CD4-positive, CD25-positive, alpha-beta regulatory T cell (primary cell): ENCODE measurements around the gene RERE. TPM values are rescaled to one million over a fixed set of nuclear protein-coding genes. Genes with fewer than 3 reads are reported as not detected.

Experiments used
- ATAC-seq, 2 donors: fragments of 150-1000 bp; cut with Tn5 transposase; one replicate each; pipeline ENCODE4 v1.10.0; 2021; ENCODE audit warnings: low read depth in 2 of 2, moderate number of reproducible peaks in 2 of 2, moderate library complexity in 1 of 2
- DNase-seq, 3 donors: peaks; one replicate each; pipeline versions ENCODE4 v3.0.0 to v3.0.0-alpha.2; 2012 to 2022; ENCODE audit warnings: mixed read lengths in 1 of 3
- H3K27ac ChIP-seq: one replicate; pipeline ENCODE4 v1.7.0; 2013; ENCODE audit warnings: mild to moderate bottlenecking, low read length; ENCODE audit not compliant: insufficient read depth, poor library complexity, severe bottlenecking
- H3K27me3 ChIP-seq: one replicate; pipeline ENCODE4 v1.7.0; 2013; ENCODE audit warnings: low read length; ENCODE audit not compliant: control insufficient read depth, insufficient read depth
- H3K36me3 ChIP-seq: one replicate; pipeline ENCODE4 v1.7.0; 2013; ENCODE audit warnings: mild to moderate bottlenecking, low read length, moderate library complexity; ENCODE audit not compliant: control insufficient read depth, insufficient read depth
- H3K4me1 ChIP-seq: 2 replicates; pipeline ENCODE4 v1.7.0; 2013; ENCODE audit warnings: mild to moderate bottlenecking, low read length; ENCODE audit not compliant: insufficient read depth, control insufficient read depth, poor library complexity, severe bottlenecking
- H3K4me3 ChIP-seq: one replicate; pipeline ENCODE4 v1.7.0; 2013; ENCODE audit warnings: low read depth, mild to moderate bottlenecking, low read length, moderate library complexity
- H3K9me3 ChIP-seq, 2 experiments: 1 replicate in 1 of 2; 2 replicates in 1 of 2; pipeline ENCODE4 v1.7.0; 2013; ENCODE audit warnings: low read length in 2 of 2, mild to moderate bottlenecking in 1 of 2, moderate library complexity in 1 of 2; ENCODE audit not compliant: control insufficient read depth in 2 of 2
- H3K27ac Mint-ChIP-seq, 3 donors: one replicate each; pipeline ENCODE4 v1.8.0; 2020 to 2022; ENCODE audit warnings: mild to moderate bottlenecking in 3 of 3, mixed read lengths in 3 of 3, moderate library complexity in 2 of 3
- H3K27me3 Mint-ChIP-seq: one replicate; pipeline ENCODE4 v1.8.0; 2022; ENCODE audit warnings: mild to moderate bottlenecking, mixed read lengths
- H3K36me3 Mint-ChIP-seq: one replicate; pipeline ENCODE4 v1.8.0; 2020; ENCODE audit warnings: mixed read lengths
- H3K4me1 Mint-ChIP-seq, 4 donors: one replicate each; pipeline ENCODE4 v1.8.0; 2020 to 2022; ENCODE audit warnings: mixed read lengths in 4 of 4, mild to moderate bottlenecking in 1 of 4
- H3K4me3 Mint-ChIP-seq, 4 donors: one replicate each; pipeline ENCODE4 v1.8.0; 2020 to 2022; ENCODE audit warnings: mild to moderate bottlenecking in 4 of 4, mixed read lengths in 4 of 4, moderate library complexity in 3 of 4
- H3K9me3 Mint-ChIP-seq, 7 donors: one replicate each; pipeline ENCODE4 v1.8.0; 2020 to 2022; ENCODE audit warnings: mixed read lengths in 7 of 7, mild to moderate bottlenecking in 3 of 7, moderate library complexity in 2 of 7
- polyA plus RNA-seq, 4 donors: library from polyadenylated mRNA; unstranded; fragments of 300-500 nt; fragmentation: Illumina TruSeq; gene quantifications; one replicate each; pipeline ENCODE4 v1.2.3, GENCODE V29; 2021
- total RNA-seq: library from RNA; stranded (reverse); gene quantifications from one replicate; pipeline ENCODE4 v1.2.3, GENCODE V29; 2022

The RERE gene
- total and polyA plus RNA-seq, 5 donors from 2014 or later, result 3.1 to 127 (median 5.7) TPM

DNA sequence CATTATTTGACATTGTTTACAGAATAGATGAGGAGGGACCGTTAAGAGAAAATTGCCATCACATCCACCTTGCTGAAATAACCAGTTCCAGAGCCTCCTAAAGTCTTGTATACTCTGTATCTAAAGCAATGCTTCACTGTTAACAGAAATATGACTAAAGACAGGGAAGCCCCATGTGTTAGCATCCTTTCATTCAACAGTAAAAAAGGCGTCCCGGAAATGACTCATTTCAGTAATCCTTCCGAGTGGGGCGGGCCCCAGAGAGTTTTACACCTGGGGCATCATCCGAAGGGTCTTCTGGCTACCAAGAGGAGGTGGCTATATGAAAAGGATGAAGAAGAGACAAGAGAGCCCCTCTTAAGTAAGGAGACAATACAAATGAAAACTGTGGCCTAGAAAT, 272.4 kb downstream of the RERE start:
- H3K36me3 Mint-ChIP-seq, result peaks cover 16% of the 10 kb centered on the region
- peaks cover 20 to 25% (median 22%) of the 10 kb centered on the region in 4 donors for H3K4me1 Mint-ChIP-seq
- H3K36me3 ChIP-seq, result no peaks in the 10 kb centered on the region
- ATAC-seq (peak; percentile 58), DNase-seq (peak in 2 of 3 donors; percentile 22 to 70)
- peaks cover 0 to 4% of the 10 kb centered on the region in 2 experiments for H3K9me3 ChIP-seq
- peaks cover 3% of the 10 kb centered on the region for H3K4me1 ChIP-seq
- no peak overlapping the region for H3K27ac ChIP-seq
- no peak overlapping the region for H3K4me3 Mint-ChIP-seq
- H3K4me3 ChIP-seq, result no peak overlapping the region
- no peaks in the 10 kb centered on the region for H3K27me3 Mint-ChIP-seq
- no peaks in the 10 kb centered on the region for H3K27me3 ChIP-seq
- peak overlapping the region in 1 of 3 donors; percentile 71 for H3K27ac Mint-ChIP-seq
- peaks cover 0 to 4% (median 0%) of the 10 kb centered on the region in 7 donors for H3K9me3 Mint-ChIP-seq

DNA sequence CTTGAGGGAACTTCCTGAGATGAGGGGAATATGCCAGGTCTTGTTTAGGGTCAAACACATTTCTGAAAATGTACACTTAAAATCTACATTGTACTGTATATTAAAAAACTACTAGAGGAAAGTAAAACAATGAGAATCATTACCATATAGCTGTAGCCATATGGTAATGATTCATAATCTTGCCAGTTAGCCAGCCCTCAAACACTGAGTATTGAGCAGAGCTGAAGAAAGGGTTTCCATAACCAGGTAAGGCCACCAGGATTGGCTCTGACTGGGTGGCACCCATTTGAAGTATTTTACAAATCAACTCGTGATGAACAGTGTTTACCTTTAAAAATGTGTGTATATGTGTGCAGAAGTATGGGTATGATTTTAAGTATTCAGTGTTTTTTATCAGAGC, 272.8 kb downstream of the RERE start:
- H3K36me3 ChIP-seq, result no peaks in the 10 kb centered on the region
- Mint-ChIP-seq H3K9me3 (peaks cover 0 to 4% (median 0%) of the 10 kb centered on the region in 7 donors), H3K4me1 (peaks cover 22 to 28% (median 24%) of the 10 kb centered on the region in 4 donors), H3K4me3 (no peak overlapping the region), H3K27me3 (no peaks in the 10 kb centered on the region), H3K36me3 (peaks cover 17% of the 10 kb centered on the region), H3K27ac (no peak overlapping the region)
- H3K9me3 ChIP-seq, result peaks cover 0 to 4% of the 10 kb centered on the region in 2 experiments
- H3K4me3 ChIP-seq, result no peak overlapping the region
- H3K27ac ChIP-seq, result no peak overlapping the region
- peaks cover 5% of the 10 kb centered on the region for H3K4me1 ChIP-seq
- H3K27me3 ChIP-seq, result no peaks in the 10 kb centered on the region
- DNase-seq (no peak), ATAC-seq (no peak)

GRCh38 chr1:8543965-8544364, 273.5 kb downstream of the RERE start:
- no peak overlapping the region for H3K4me3 ChIP-seq
- Mint-ChIP-seq H3K4me3 (no peak overlapping the region), H3K9me3 (peaks cover 0 to 4% (median 0%) of the 10 kb centered on the region in 7 donors), H3K27me3 (no peaks in the 10 kb centered on the region), H3K4me1 (peaks cover 22 to 33% (median 29%) of the 10 kb centered on the region in 4 donors), H3K36me3 (peaks cover 19% of the 10 kb centered on the region), H3K27ac (no peak overlapping the region)
- H3K27me3 ChIP-seq, result no peaks in the 10 kb centered on the region
- no peak overlapping the region for H3K27ac ChIP-seq
- H3K9me3 ChIP-seq, result peaks cover 0 to 4% of the 10 kb centered on the region in 2 experiments
- DNase-seq, result no peak
- H3K4me1 ChIP-seq, result peaks cover 7% of the 10 kb centered on the region
- no peaks in the 10 kb centered on the region for H3K36me3 ChIP-seq
- no peak for ATAC-seq

GRCh38 chr1:8541961-8542521, 275.4 kb downstream of the RERE start:
- Mint-ChIP-seq H3K27me3 (no peaks in the 10 kb centered on the region), H3K27ac (peak overlapping the region in 1 of 3 donors; percentile 58), H3K36me3 (peaks cover 19% of the 10 kb centered on the region), H3K9me3 (peaks cover 0 to 4% (median 0%) of the 10 kb centered on the region in 7 donors), H3K4me3 (no peak overlapping the region), H3K4me1 (peaks cover 15 to 33% (median 25%) of the 10 kb centered on the region in 4 donors)
- Histone ChIP-seq H3K4me3 (no peak overlapping the region), H3K4me1 (peaks cover 7% of the 10 kb centered on the region), H3K27me3 (no peaks in the 10 kb centered on the region), H3K9me3 (peaks cover 0 to 4% of the 10 kb centered on the region in 2 experiments), H3K27ac (no peak overlapping the region), H3K36me3 (no peaks in the 10 kb centered on the region)
- no peak for ATAC-seq
- DNase-seq, result no peak

DNA sequence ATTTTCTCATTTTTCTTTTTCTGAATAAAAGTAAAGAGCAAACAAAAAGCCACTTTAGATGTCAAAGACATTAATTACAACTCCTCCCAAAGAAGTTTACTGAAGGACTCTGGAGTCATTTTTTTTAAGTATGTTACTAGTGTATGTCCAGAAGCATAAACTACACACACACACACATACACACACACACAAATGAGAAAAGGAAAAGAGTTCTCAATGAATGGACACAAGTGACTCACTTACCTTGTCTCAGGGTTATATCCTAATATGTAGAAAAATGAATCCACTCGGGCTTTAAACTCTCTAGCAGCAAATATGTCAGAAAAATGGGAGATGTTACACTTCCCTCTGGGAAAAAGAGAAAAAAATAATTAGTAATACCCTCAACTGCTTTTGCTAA, 276.5 kb downstream of the RERE start:
- H3K27me3 ChIP-seq, result no peaks in the 10 kb centered on the region
- peaks cover 7% of the 10 kb centered on the region for H3K4me1 ChIP-seq
- Mint-ChIP-seq H3K4me1 (peaks cover 15 to 34% (median 27%) of the 10 kb centered on the region in 4 donors), H3K27ac (no peak overlapping the region), H3K27me3 (no peaks in the 10 kb centered on the region), H3K9me3 (peaks cover 0 to 4% (median 0%) of the 10 kb centered on the region in 7 donors), H3K4me3 (no peak overlapping the region), H3K36me3 (peaks cover 19% of the 10 kb centered on the region)
- no peak overlapping the region for H3K4me3 ChIP-seq
- no peak overlapping the region for H3K27ac ChIP-seq
- DNase-seq (no peak), ATAC-seq (no peak)
- H3K9me3 ChIP-seq, result peaks cover 0 to 4% of the 10 kb centered on the region in 2 experiments
- H3K36me3 ChIP-seq, result no peaks in the 10 kb centered on the region

DNA sequence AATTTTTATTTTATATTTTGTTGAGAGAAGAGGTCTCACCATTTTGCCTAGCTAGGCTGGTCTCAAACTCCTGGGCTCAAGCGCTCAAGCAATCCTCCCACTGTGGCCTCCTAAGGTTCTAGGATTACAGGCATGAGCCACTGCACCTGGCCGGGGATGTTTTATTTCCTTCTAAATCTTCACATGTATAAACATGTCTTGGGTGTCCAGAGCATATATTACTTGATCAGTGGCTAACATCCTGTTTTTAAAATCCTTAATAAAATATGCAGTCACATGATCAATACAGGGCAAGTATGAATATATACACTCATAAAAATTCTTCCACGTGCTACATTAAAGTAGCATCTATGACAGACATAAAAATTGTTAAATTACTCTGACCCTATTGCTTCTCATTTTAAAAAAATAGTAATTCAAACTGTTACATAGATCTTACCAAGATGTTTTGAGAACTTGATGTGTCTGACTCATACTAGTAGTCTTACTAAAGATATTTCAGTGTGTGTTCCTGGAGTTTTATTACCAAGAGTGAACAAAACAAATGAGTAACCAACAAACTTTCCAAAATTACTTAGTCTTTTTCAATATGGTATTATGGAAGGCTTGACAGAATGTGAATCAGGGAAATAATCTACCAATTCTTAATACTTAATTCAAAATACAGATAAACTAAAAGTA, 277.0 kb downstream of the RERE start:
- H3K27me3 ChIP-seq, result no peaks in the 10 kb centered on the region
- peaks cover 18 to 36% (median 28%) of the 10 kb centered on the region in 4 donors for H3K4me1 Mint-ChIP-seq
- peaks cover 7% of the 10 kb centered on the region for H3K4me1 ChIP-seq
- peaks cover 22% of the 10 kb centered on the region for H3K36me3 Mint-ChIP-seq
- no peaks in the 10 kb centered on the region for H3K27me3 Mint-ChIP-seq
- no peak overlapping the region for H3K4me3 ChIP-seq
- no peaks in the 10 kb centered on the region for H3K36me3 ChIP-seq
- ATAC-seq (peak in 1 of 2 donors; percentile 46), DNase-seq (peak in 1 of 3 donors; percentile 39)
- peak overlapping the region; percentile 21 to 36 (median 27) for H3K27ac Mint-ChIP-seq
- H3K9me3 Mint-ChIP-seq, result peaks cover 0 to 4% (median 0%) of the 10 kb centered on the region in 7 donors
- H3K4me3 Mint-ChIP-seq, result no peak overlapping the region
- H3K27ac ChIP-seq, result no peak overlapping the region
- peaks cover 0 to 4% of the 10 kb centered on the region in 2 experiments for H3K9me3 ChIP-seq

DNA sequence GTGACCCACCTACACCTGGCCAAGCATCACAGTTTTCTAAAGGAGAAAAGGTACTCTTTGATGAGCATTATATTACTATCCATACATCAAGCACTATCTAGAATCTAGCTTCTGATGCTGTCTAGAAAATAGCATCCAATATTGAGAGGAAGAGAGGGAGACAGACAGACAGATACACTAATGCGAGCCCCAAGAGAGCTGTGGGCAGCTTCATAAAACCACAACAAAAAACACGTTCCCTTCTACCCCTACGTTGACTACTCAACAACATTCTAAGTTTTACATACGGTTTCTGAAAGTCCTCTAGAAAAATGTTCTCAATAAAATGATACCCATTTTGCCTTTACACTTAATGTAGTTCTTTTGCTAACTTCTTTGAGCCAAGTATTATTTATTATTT, 277.8 kb downstream of the RERE start:
- ATAC-seq, result peak in 1 of 2 donors; percentile 32
- Histone ChIP-seq H3K27ac (no peak overlapping the region), H3K27me3 (no peaks in the 10 kb centered on the region), H3K4me3 (no peak overlapping the region), H3K9me3 (peaks cover 0 to 4% of the 10 kb centered on the region in 2 experiments), H3K4me1 (peaks cover 7% of the 10 kb centered on the region), H3K36me3 (no peaks in the 10 kb centered on the region)
- peak overlapping the region in 1 of 3 donors; percentile 41 for H3K27ac Mint-ChIP-seq
- H3K4me1 Mint-ChIP-seq, result peaks cover 13 to 33% (median 22%) of the 10 kb centered on the region in 4 donors
- no peaks in the 10 kb centered on the region for H3K27me3 Mint-ChIP-seq
- peak in 1 of 3 donors; percentile 41 for DNase-seq
- H3K36me3 Mint-ChIP-seq, result peaks cover 17% of the 10 kb centered on the region
- H3K4me3 Mint-ChIP-seq, result peak overlapping the region in 1 of 4 donors; percentile 16
- H3K9me3 Mint-ChIP-seq, result no peaks in the 10 kb centered on the region
